Kidney epithelial cell (primary cell): Measurements from ENCODE around the gene AIMP1. TPM values are rescaled to one million over a fixed set of nuclear protein-coding genes. Genes with fewer than 3 reads are reported as not detected.
"Not testable (repeated sequence)": the region's sequence is repeated elsewhere in the genome, so short reads cannot be mapped to it uniquely, and the experiment has no call there.

Experiments
- DNase-seq: peaks from one replicate; pipeline ENCODE4 v3.0.0-alpha.2; 2010; ENCODE audit warnings: low read depth
- H3K27me3 ChIP-seq: 2 replicates; pipeline ENCODE4 v1.6.0; 2011; ENCODE audit warnings: low read length; ENCODE audit not compliant: control insufficient read depth, insufficient read depth
- H3K36me3 ChIP-seq: 2 replicates; pipeline ENCODE4 v1.5.1; 2011; ENCODE audit warnings: low read length; ENCODE audit not compliant: control insufficient read depth, insufficient read depth
- H3K4me3 ChIP-seq: 2 replicates; pipeline ENCODE4 v1.5.1; 2011; ENCODE audit warnings: low read depth, mild to moderate bottlenecking, control low read depth, low read length
- total RNA-seq: library from RNA; depleted of rRNA; stranded (reverse); fragments of >200 nt; gene quantifications from 2 replicates; pipeline ENCODE4 v1.2.3, GENCODE V29; 2015
- TF ChIP-seq, protein P1 (sequence below): IDR thresholded peaks from 2 replicates; pipeline ENCODE4 v1.5.1; 2011; ENCODE audit warnings: mild to moderate bottlenecking, moderate library complexity, low read length, control low read depth, inconsistent platforms; ENCODE audit not compliant: insufficient read depth, poor library complexity, severe bottlenecking

The AIMP1 gene
- total RNA-seq, 1 donor from 2014 or later = 32.7 TPM

DNA sequence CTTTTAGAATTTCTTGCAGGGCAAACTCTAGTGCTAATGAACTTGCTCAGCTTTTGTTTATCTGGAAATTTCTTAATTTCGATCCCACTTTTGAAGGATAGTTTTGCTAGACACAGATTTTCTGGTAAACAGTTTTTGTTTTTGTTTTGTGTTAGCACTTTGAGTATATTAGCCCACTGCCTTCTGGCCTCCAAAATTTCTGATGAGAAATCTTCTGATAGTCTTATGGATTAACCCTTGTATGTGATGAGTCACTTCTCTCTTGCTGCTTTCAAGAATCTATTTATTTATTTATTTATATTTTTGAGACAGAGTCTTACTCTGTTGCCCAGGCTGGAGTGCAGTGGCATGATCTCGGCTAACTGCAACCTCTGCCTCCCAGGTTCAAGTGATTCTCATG is 79.2 kb downstream of the AIMP1 start:
- no peaks in the 10 kb centered on the region for H3K27me3 ChIP-seq
- DNase-seq = no peak
- no peak overlapping the region for H3K4me3 ChIP-seq
- TF ChIP-seq, protein P1, sequence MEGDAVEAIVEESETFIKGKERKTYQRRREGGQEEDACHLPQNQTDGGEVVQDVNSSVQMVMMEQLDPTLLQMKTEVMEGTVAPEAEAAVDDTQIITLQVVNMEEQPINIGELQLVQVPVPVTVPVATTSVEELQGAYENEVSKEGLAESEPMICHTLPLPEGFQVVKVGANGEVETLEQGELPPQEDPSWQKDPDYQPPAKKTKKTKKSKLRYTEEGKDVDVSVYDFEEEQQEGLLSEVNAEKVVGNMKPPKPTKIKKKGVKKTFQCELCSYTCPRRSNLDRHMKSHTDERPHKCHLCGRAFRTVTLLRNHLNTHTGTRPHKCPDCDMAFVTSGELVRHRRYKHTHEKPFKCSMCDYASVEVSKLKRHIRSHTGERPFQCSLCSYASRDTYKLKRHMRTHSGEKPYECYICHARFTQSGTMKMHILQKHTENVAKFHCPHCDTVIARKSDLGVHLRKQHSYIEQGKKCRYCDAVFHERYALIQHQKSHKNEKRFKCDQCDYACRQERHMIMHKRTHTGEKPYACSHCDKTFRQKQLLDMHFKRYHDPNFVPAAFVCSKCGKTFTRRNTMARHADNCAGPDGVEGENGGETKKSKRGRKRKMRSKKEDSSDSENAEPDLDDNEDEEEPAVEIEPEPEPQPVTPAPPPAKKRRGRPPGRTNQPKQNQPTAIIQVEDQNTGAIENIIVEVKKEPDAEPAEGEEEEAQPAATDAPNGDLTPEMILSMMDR = no peak
- no peaks in the 10 kb centered on the region for H3K36me3 ChIP-seq

DNA sequence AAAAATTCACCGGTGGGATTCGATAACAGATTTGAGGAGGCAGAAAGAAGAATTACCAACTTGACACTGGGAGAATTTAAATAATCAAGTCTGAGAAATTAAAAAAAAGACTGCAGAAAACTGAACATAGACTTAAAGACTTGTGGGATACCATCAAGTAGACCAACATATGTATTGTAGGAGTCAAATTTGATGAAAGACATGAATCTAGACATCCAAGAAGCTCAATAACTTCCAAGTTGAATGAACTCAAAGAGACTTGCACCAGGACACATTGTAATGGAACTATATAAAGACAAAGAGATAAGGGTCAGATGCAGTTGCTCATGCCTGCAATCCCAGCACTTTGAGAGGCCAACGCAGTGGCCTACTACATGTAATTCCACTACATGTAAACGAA is 82.5 kb downstream of the AIMP1 start:
- DNase-seq, H3K4me3 ChIP-seq, H3K36me3 ChIP-seq, H3K27me3 ChIP-seq: not testable (repeated sequence)

Other genes starting within 250 kb of the AIMP1 start
- 12.0 and 24.7 TPM in 2 replicates for gene TBCK, start 341 bp upstream of the AIMP1 start, total RNA-seq
- not detected in 2 replicates for gene GIMD1, start 52.2 kb downstream of the AIMP1 start, total RNA-seq